GM23248 (cell line): Measurements from ENCODE around the gene LORICRIN. TPM values are rescaled to one million over a fixed set of nuclear protein-coding genes. Genes with fewer than 3 reads are reported as not detected.

ENCODE experiments used
- DNase-seq: peaks from one replicate; pipeline ENCODE4 v3.0.0-alpha.2; 2015
- H2AFZ ChIP-seq: fragments of 200-600 bp; sonication (generic); 2 replicates; pipeline ENCODE4 v1.6.1; 2016; ENCODE audit warnings: antibody characterized with exemption
- H3F3A ChIP-seq: fragments of 200-600 bp; sonication (generic); 2 replicates; pipeline ENCODE4 v1.6.1; 2016; ENCODE audit warnings: mild to moderate bottlenecking, antibody characterized with exemption, mixed run types; ENCODE audit not compliant: insufficient read depth
- H3K27ac ChIP-seq: fragments of 200-600 bp; sonication (generic); 2 replicates; pipeline ENCODE4 v1.5.1; 2016; ENCODE audit warnings: mild to moderate bottlenecking
- H3K27me3 ChIP-seq: fragments of 200-600 bp; sonication (generic); replicated peaks from 2 replicates; pipeline ENCODE4 v1.6.1; 2016; ENCODE audit warnings: mild to moderate bottlenecking; ENCODE audit not compliant: insufficient read depth
- H3K36me3 ChIP-seq: fragments of 200-600 bp; sonication (generic); 2 replicates; pipeline ENCODE4 v1.6.1; 2016; ENCODE audit warnings: low read depth, mild to moderate bottlenecking
- H3K4me1 ChIP-seq: fragments of 200-600 bp; sonication (generic); 2 replicates; pipeline ENCODE4 v1.6.1; 2016; ENCODE audit warnings: mild to moderate bottlenecking; ENCODE audit not compliant: insufficient read depth
- H3K4me2 ChIP-seq: fragments of 200-600 bp; sonication (generic); one replicate; pipeline ENCODE4 v1.6.1; 2016; ENCODE audit warnings: mild to moderate bottlenecking; ENCODE audit not compliant: unreplicated experiment
- H3K4me3 ChIP-seq: fragments of 200-600 bp; sonication (generic); 2 replicates; pipeline ENCODE4 v1.5.1; 2016; ENCODE audit warnings: mild to moderate bottlenecking
- H3K79me2 ChIP-seq: fragments of 200-600 bp; sonication (generic); 2 replicates; pipeline ENCODE4 v1.6.1; 2016; ENCODE audit warnings: mild to moderate bottlenecking; ENCODE audit not compliant: insufficient read depth
- H3K9ac ChIP-seq: fragments of 200-600 bp; sonication (generic); 2 replicates; pipeline ENCODE4 v1.6.1; 2016; ENCODE audit warnings: mild to moderate bottlenecking
- H3K9me2 ChIP-seq: fragments of 200-600 bp; sonication (generic); 2 replicates; pipeline ENCODE4 v1.6.1; 2016; ENCODE audit warnings: mixed run types, mild to moderate bottlenecking, moderate library complexity; ENCODE audit not compliant: insufficient read depth
- H3K9me3 ChIP-seq: fragments of 200-600 bp; sonication (generic); one replicate; pipeline ENCODE4 v1.6.1; 2017; ENCODE audit warnings: low read depth
- H4K20me1 ChIP-seq: fragments of 200-600 bp; sonication (generic); 2 replicates; pipeline ENCODE4 v1.6.0; 2016; ENCODE audit not compliant: insufficient read depth
- EZH2 ChIP-seq: fragments of 200-600 bp; sonication (generic); IDR thresholded peaks from 2 replicates; pipeline ENCODE4 v1.6.1; 2018; ENCODE audit warnings: antibody characterized with exemption, mild to moderate bottlenecking; ENCODE audit not compliant: insufficient read depth, poor library complexity, severe bottlenecking
- EZH2phosphoT487 ChIP-seq: fragments of 200-600 bp; sonication (generic); IDR thresholded peaks from 2 replicates; pipeline ENCODE4 v1.6.1; 2018; ENCODE audit warnings: antibody characterized with exemption, moderate library complexity, mild to moderate bottlenecking, low read depth; ENCODE audit not compliant: insufficient read depth
- WGBS, 2 experiments: methylation state at CpG; one replicate each; pipeline ENCODE4 v1.1.6; 2015 to 2017; ENCODE audit warnings: low lambda C conversion rate in 2 of 2, low coverage in 1 of 2; ENCODE audit errors: missing lambda C conversion rate in 2 of 2; 5-methylcytosine and 5-hydroxymethylcytosine counted together
- in situ Hi-C: fragments of 300-500 bp; cut with MboI; formaldehyde crosslinking; loops from 2 replicates; pipeline ENCODE4 v1.15.0; 2020
- polyA plus RNA-seq: library from polyadenylated mRNA; unstranded; fragments of >200 nt; fragmentation: Nextera tagmentation; extraction: Ambion mirVana; gene quantifications from 2 replicates; pipeline ENCODE4 v1.2.1, GENCODE V29; 2016
- total RNA-seq: library from RNA; depleted of rRNA; stranded (reverse); fragments of >200 nt; shearing (Covaris generic); gene quantifications from 2 replicates; pipeline ENCODE4 v1.2.3, GENCODE V29; 2014

LORICRIN gene
- total and polyA plus RNA-seq, 2 experiments from 2014 or later, result not detected

GRCh38 chr1:153293851-153294250, 34.4 kb downstream of the LORICRIN start:
- TF ChIP-seq EZH2 (no peak), EZH2phosphoT487 (no peak)
- no peaks in the 10 kb centered on the region for H3F3A ChIP-seq
- H3K27me3 ChIP-seq, result 0 out of 2 replicates have a peak, but pooled peaks cover 4% of the 10 kb centered on the region
- no peak overlapping the region for H3K4me3 ChIP-seq
- H3K9me2 ChIP-seq, result no peaks in the 10 kb centered on the region
- no peaks in the 10 kb centered on the region for H3K4me1 ChIP-seq
- DNase-seq, result no peak
- no peak overlapping the region for H3K4me2 ChIP-seq
- H3K79me2 ChIP-seq, result no peaks in the 10 kb centered on the region
- no peaks in the 10 kb centered on the region for H3K9me3 ChIP-seq
- no peaks in the 10 kb centered on the region for H4K20me1 ChIP-seq
- in situ Hi-C loops, result no loop called here
- WGBS, 2 experiments, result 27 to 37% methylated on average over 9 of the region's 9 CpGs
- no peak overlapping the region for H2AFZ ChIP-seq
- no peak overlapping the region for H3K27ac ChIP-seq
- no peak overlapping the region for H3K9ac ChIP-seq
- H3K36me3 ChIP-seq, result no peaks in the 10 kb centered on the region

DNA sequence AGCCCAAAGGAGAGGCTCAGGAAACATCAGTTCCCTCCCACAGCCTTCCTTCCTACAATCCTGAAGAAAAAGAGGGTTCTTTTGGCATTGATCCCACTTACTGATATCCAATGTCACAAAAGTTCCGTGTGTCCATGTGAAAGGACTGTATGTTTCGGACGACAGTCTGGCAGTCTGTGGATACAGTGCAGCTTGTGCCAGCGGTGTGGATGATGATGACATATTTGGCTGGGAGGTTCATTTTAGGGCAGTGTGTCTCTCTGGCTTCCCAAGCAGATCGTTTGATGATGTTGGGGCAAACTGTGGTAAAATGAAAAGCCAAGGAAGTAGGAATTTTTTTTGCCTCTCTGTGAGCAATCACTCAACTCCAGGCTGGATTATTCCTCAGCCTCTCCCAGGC, 42.8 kb downstream of the LORICRIN start:
- TF ChIP-seq EZH2phosphoT487 (no peak), EZH2 (no peak)
- no peaks in the 10 kb centered on the region for H4K20me1 ChIP-seq
- no peaks in the 10 kb centered on the region for H3K9me2 ChIP-seq
- no peaks in the 10 kb centered on the region for H3K9me3 ChIP-seq
- H3K9ac ChIP-seq, result no peak overlapping the region
- H3K27ac ChIP-seq, result no peak overlapping the region
- WGBS, 2 experiments, result 1 to 6% methylated on average over 5 of the region's 5 CpGs
- no peak overlapping the region for H2AFZ ChIP-seq
- in situ Hi-C loops, result no loop called here
- H3F3A ChIP-seq, result no peaks in the 10 kb centered on the region
- no peak for DNase-seq
- no peak overlapping the region for H3K4me2 ChIP-seq
- H3K4me1 ChIP-seq, result no peaks in the 10 kb centered on the region
- H3K36me3 ChIP-seq, result no peaks in the 10 kb centered on the region
- no peaks in the 10 kb centered on the region for H3K79me2 ChIP-seq
- H3K4me3 ChIP-seq, result no peak overlapping the region
- H3K27me3 ChIP-seq, result peaks cover 21% of the 10 kb centered on the region

- Histone ChIP-seq H3K36me3 (no peaks in the 10 kb centered on the region), H3K4me2 (no peak overlapping the region), H3K9ac (no peak overlapping the region), H4K20me1 (no peaks in the 10 kb centered on the region), H3K27ac (no peak overlapping the region), H3K4me1 (no peaks in the 10 kb centered on the region), H3K4me3 (no peak overlapping the region), H3K27me3 (peaks cover 21% of the 10 kb centered on the region), H2AFZ (no peak overlapping the region), H3K79me2 (no peaks in the 10 kb centered on the region), H3F3A (no peaks in the 10 kb centered on the region), H3K9me2 (no peaks in the 10 kb centered on the region), H3K9me3 (no peaks in the 10 kb centered on the region)
- in situ Hi-C loops, result no loop called here
- TF ChIP-seq EZH2phosphoT487 (no peak), EZH2 (no peak)
- 53 to 57% methylated on average over 6 of the region's 6 CpGs for WGBS, 2 experiments
- no peak for DNase-seq
Measured at GRCh38 chr1:153305682-153306081, 46.2 kb downstream of the LORICRIN start.

DNA sequence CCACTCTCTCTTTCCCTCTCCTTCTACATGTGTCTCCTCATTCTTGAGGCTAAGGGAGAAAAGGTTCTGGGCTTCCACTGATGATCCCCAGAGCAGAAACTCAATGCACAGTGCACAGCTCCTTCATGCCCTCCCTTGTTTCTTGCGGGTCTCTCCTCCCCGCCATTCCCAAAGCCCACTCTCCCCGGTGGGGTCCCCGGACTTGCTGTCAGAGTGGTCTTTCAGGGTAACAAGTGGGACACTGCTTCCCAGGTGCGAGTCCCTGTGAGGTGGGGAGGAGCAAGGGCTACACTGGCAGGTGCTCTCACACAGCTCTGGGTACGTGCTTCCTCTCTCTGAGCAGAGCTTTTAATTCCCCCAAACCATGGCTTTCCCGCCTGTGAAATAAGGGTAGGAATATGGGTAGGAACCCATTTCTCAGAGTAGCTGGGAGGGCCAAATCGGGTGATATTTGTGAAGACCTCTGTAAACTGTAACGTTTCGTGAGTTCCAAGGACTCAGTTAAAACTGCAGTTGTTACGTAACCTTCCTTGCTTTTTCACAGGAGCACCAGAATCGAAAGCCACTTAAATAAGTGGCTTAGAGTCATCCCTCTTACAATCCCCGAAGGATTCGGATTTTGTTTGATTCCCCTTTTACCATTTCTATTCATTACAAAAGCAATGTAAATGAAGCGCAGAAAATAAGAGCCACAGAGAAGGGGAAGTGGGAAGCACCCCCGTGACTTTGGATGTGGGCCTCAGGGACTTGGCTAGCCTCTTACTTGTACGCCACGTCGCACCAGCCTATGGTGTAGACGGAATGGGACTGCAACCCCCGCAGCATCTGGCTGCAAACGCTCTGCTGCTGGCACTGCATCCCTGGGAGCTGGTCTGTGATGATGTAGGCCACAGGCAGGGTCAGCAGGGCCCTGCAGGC, 47.1 kb downstream of the LORICRIN start:
- 57 to 59% methylated on average over 22 of the region's 22 CpGs for WGBS, 2 experiments
- no peaks in the 10 kb centered on the region for H3K79me2 ChIP-seq
- peaks cover 15% of the 10 kb centered on the region for H3K27me3 ChIP-seq

More for the DNA sequence above, 47.1 kb downstream of the LORICRIN start:
- in situ Hi-C loops, result no loop called here
- Histone ChIP-seq H3K27ac (no peak overlapping the region), H3F3A (no peaks in the 10 kb centered on the region), H3K4me2 (no peak overlapping the region), H3K4me3 (no peak overlapping the region), H2AFZ (no peak overlapping the region), H3K9ac (no peak overlapping the region), H4K20me1 (no peaks in the 10 kb centered on the region), H3K9me3 (no peaks in the 10 kb centered on the region), H3K4me1 (no peaks in the 10 kb centered on the region), H3K9me2 (no peaks in the 10 kb centered on the region), H3K36me3 (no peaks in the 10 kb centered on the region)
- no peak for DNase-seq
- TF ChIP-seq EZH2phosphoT487 (no peak), EZH2 (no peak)
